Renal cortex interstitium (tissue), 11 donors: Measurements from ENCODE around the gene GNL3. TPM values are rescaled to one million over a fixed set of nuclear protein-coding genes. Genes with fewer than 3 reads are reported as not detected.

Experiments used
- DNase-seq, 11 donors: peaks; one replicate each; pipeline ENCODE4 v3.0.0-alpha.2; 2013; ENCODE audit warnings: low read depth in 9 of 11, low spot score in 4 of 11; ENCODE audit errors: extremely low read depth in 1 of 11
- polyA plus RNA-seq, 3 donors: library from polyadenylated mRNA; unstranded; fragments of 120-200 nt; gene quantifications; one replicate each; pipeline ENCODE4 v1.2.1, GENCODE V29; 2013; ENCODE audit not compliant: insufficient read length in 3 of 3

Gene GNL3
- polyA plus RNA-seq, 3 donors = 92.5 to 109 (median 105) TPM

DNA sequence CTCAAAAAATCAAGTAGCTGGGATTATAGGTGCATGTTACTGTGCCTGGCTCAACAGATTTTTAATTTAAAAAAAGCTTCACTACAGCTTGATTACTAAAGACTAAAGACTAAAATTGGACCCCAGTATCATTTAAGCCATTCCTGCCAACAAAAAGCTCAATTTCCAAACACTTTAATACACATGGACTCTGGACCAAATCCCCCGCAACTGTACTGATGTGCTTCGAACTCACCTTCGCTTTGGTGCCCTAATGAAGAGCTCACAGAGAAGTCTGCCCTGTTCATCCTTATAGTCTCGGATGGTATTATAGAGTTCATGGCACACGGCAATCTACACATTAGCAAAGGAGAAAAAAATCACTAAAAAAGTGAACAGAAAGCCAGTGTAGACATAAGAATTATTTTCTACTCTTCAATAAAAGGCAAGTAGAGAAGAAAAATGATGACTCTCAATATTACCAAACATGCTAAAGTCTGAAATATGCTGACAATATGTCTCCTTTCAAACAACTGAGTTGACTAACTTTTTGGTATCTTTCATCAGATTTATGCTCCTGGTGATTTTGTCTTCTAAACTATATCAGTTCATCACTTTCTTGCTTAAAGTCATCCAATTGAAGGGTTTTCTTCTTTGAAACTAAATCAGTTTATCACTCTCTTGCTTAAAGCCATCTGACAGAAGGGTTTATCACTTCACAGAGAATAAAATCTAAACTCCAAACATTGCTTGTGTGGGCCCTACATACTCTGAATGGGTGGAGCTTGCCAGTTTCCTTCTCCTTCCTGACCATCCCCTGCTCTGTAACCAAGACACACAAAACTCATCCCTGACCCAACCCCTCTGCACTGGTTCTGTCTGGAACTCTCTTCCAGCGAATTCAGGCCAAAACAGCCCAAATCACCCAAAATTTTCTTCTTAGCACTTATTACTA, 7.3 kb upstream of the GNL3 start:
- no peak for DNase-seq

DNA sequence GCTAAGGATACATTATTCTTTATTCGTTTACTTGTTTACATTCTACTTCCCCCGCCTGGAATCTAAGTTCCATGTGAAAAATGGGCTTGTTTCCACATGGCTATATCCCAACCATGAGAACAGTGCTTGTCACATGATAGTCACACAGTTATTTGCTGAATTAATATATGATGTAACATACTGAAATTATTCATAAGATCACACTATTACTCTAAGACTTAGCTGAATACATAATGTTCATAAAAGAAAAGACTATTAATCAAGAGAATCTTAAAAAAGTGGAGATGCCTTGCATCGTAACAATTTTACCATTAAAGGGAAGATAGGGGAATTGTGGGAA, 6.7 kb upstream of the GNL3 start:
- no peak for DNase-seq

- DNase-seq = no peak
Measured at GRCh38 chr3:52679811-52680210, 6.0 kb upstream of the GNL3 start.

- no peak for DNase-seq
Measured at GRCh38 chr3:52681596-52681995, 4.2 kb upstream of the GNL3 start.

GRCh38 chr3:52682016-52682415, 3.8 kb upstream of the GNL3 start:
- peak in 3 of 11 donors; percentile 6 to 36 (median 14) for DNase-seq

- no peak for DNase-seq
Measured at GRCh38 chr3:52683611-52684010, 2.2 kb upstream of the GNL3 start.

- no peak for DNase-seq
Measured at GRCh38 chr3:52684184-52684583, 1.6 kb upstream of the GNL3 start.

DNA sequence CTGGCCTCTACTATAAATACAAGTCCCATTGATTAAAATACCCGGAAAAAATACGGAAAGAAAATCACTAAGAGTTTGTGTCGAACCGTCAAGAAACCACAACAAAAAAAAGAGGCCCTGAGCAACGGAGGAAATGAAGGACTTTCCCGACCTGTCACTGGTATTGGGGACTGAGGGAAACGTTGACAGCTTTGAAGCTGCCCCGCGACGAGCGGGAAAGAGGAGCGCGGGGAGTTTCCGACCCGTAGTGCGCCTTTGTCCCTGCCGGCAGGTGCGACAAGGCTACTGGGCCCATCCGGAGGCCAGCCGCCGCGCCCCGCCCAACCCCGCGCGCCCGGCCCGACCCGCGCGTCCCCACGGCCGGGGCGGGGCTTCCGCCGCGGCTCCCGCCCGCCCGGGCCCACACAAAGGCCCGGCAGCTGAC, 535 bp upstream of the GNL3 start:
- peak in 5 of 11 donors; percentile 41 to 66 (median 60) for DNase-seq

- no peak for DNase-seq
Measured at GRCh38 chr3:52688266-52688665, 2.4 kb downstream of the GNL3 start.

GRCh38 chr3:52689151-52689550, 3.3 kb downstream of the GNL3 start:
- no peak for DNase-seq

DNA sequence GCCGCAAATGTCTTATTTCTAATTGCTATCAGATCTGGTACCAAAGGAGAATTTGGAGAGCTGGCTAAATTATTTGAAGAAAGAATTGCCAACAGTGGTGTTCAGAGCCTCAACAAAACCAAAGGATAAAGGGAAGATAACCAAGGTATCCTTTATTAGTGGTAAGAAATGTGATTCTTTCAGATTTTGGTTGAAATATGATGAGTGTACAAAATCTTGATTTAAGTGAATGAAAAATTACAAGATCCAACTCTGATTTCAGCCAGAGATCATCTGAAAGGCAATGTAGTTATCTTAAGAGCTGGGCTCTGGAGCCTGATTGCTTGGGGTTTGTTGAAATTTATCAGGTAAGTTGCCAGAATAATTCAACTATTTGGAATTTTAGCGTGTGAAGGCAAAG, 4.7 kb downstream of the GNL3 start:
- DNase-seq = no peak

DNA sequence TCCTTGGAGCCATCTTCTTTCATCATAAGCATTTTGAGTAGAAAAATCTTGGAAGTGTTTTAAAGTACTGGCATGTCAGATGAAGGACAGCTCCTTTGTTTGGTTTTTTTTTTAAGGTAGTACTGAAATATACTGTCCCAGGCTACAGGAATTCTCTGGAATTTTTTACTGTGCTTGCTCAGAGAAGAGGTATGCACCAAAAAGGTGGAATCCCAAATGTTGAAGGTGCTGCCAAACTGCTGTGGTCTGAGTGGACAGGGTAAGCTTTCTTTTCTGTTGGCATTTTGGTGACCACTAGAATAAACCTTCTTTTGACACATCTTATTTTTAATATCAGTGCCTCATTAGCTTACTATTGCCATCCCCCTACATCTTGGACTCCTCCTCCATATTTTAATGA, 7.2 kb downstream of the GNL3 start:
- no peak for DNase-seq

DNA sequence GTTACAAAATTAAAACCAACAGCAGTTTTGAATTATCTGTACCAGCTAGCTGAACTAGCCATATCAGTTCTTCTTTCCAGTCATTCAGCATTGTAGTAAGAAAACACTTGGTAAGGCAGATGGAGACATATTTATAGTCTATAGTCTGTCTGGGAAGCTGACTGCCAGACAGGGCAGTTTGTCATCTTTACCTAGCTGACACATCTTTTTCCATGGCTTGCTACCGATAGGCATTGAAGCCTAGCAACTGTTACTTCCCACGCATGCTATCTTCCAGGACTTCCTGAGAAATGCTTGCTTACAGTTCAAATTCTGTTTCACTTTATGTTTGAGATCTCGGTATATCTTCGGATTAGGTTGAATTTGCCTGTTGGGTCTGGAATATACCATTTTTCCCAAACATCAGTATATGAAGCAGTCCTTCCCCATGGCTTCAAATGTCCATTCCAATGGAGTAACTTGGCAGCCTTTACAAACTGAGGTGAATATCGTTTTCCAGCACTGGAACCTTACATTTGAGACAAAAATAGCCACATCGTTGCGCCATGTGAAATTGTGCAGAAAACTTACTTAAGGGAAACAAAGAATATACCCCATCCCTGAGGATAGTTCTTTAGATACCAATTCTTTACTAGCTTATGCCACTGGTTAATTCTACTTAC, 8.8 kb downstream of the GNL3 start:
- no peak for DNase-seq

DNA sequence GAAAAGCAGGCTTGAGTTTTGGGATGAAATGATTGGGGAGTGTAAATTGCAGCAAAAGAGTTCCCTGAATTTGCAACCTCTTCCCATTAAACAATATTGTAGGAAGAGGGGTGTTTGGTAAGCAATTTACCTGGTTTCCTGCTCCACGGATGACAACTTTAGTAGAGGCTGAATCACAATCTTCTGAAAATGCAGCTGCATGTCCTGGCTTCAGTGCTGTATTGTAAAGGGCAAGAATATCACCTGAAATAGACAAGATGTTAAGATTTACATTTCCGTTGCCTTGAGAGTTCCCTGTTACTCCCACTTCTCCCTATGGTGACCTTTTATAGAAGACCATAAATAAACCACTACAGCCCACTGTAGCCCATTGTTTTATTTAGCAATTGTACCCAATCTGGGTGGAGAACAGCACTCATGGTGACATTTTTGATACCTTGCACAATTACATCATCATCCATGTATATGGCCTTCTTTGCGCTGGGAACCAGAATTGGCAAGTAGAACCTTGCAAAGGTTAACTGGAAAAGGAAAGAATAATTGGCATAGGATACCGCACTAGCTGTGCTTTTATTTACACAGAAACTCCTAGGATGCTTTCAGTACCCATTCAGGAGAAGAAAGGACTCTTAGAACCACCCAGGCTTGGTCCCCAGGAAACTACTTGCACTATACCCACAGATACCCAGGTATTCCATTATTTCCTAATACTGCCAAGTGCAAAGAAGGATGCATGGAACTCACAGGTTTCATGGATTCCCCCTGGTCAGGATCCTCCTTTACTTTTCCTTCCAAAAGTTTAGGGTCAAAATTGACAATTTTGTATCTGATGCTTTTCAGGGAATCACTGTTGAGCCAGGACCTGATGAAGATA, 10.2 kb downstream of the GNL3 start:
- DNase-seq = no peak

GRCh38 chr3:52696830-52697631, 11.2 kb downstream of the GNL3 start:
- no peak for DNase-seq

DNA sequence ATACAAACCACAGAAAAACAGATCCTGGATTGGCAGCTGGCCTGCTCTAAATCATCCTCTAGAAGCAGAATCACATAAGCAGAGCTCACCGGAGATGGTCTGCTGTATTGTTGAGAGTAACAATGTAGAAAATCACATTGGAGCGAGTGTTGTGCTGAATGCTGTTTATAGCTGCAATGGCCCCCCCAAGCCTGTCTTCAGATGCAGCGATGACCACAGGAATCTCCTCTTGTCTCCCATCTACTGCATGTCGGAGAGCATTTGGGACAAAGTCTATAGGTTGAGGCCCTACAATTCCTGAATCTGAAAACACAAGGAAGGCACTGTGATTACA, 11.8 kb downstream of the GNL3 start:
- DNase-seq = no peak

DNA sequence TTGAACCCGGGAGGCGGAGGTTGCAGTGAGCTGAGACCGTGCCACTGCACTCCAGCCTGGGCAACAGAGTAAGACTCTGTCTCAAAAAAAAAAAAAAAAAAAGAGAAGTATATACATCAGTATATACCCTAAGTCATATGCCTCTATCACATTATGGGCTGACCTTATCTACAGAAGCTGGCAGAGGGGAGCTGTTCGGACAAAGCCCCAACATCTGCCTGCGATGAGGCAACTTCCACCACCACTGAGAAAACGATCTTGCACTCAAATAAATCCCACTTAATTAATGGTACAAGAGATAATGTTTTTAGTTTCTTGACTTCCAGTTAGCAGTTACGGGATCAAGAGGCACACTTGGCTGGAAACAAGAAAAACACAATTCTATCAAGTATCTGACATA, 17.5 kb downstream of the GNL3 start:
- DNase-seq = no peak

GRCh38 chr3:52704611-52705437, 19.0 kb downstream of the GNL3 start:
- peak in 1 of 11 donors; percentile 10 for DNase-seq
